ENCODE results near the gene COMMD2. TPM values are rescaled to one million over a fixed set of nuclear protein-coding genes. Genes with fewer than 3 reads are reported as not detected.

Gene COMMD2
- polyA plus RNA-seq, 3 donors = 15.1 to 74.4 (median 73.5) TPM

DNA sequence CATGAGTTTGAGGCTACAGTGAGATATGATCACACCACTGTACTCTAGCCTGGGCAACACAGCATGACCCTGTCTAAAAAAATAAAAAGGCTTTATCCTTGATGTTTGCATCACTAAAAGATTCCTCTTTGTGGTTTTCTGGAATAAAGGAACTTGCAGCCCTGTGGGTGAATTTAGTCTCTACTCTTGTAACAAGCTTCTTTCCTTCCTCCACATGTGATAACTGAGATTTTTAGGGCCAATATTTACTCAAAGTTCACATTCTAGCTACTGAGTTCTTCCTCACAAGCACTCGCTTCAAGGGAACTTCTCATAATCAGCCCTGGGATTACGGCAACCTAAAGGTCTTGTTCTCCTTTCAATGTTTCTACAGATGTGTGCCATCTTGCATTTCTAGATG is 24.6 kb downstream of the COMMD2 start:
- peaks cover 6% of the 10 kb centered on the region for H3K4me1 Mint-ChIP-seq
- no CpG with 5 or more reads among the region's 2 CpGs for WGBS (ENCODE audit: insufficient coverage)
- Histone ChIP-seq H3K36me3 (replicated peaks in 1 of 2; ENCODE audit: control insufficient read depth in 1 of 2, insufficient read depth in 2 of 2, low read length in 2 of 2) (no peaks in the 10 kb centered on the region), H3K27me3 (ENCODE audit: control insufficient read depth in 2 of 2, insufficient read depth in 2 of 2, low read length in 2 of 2) (peaks cover 4 to 5% of the 10 kb centered on the region in 2 donors), H3K9me3 (replicated peaks in 1 of 2; ENCODE audit: control insufficient read depth in 1 of 2, insufficient read depth in 1 of 2, low read length in 2 of 2) (no peaks in the 10 kb centered on the region), H3K79me2 (ENCODE audit: insufficient read depth, low read length) (no peaks in the 10 kb centered on the region), H3K4me1 (ENCODE audit: control insufficient read depth in 1 of 2, insufficient read depth in 2 of 2, low read length in 2 of 2) (no peaks in the 10 kb centered on the region), H3K9ac (ENCODE audit: insufficient read depth, low read length, poor library complexity, severe bottlenecking) (no peak overlapping the region), H3K27ac (ENCODE audit: low read depth in 1 of 2, low read length in 2 of 2) (no peak overlapping the region), H3K4me2 (replicated peaks; ENCODE audit: extremely low read depth, low read length, poor library complexity, severe bottlenecking) (no peak overlapping the region), H4K20me1 (ENCODE audit: insufficient read depth, low read length) (no peaks in the 10 kb centered on the region), H3K4me3 (replicated peaks in 1 of 3; ENCODE audit: low read depth in 2 of 3, low read length in 3 of 3) (no peak overlapping the region), H2AFZ (ENCODE audit: insufficient read depth, low read depth, low read length, poor library complexity, severe bottlenecking) (no peak overlapping the region)
- H3K36me3 Mint-ChIP-seq = no peaks in the 10 kb centered on the region
- no peak overlapping the region for H3K4me3 Mint-ChIP-seq
- intact Hi-C loops (cut with micrococcal nuclease) = no loop called here
- H3K27me3 Mint-ChIP-seq (ENCODE audit: low read depth in 3 of 3) = peaks cover 9 to 30% (median 10%) of the 10 kb centered on the region in 3 donors
- no peak overlapping the region for H3K27ac Mint-ChIP-seq
- no peak for DNase-seq
- TF ChIP-seq, protein P1, sequence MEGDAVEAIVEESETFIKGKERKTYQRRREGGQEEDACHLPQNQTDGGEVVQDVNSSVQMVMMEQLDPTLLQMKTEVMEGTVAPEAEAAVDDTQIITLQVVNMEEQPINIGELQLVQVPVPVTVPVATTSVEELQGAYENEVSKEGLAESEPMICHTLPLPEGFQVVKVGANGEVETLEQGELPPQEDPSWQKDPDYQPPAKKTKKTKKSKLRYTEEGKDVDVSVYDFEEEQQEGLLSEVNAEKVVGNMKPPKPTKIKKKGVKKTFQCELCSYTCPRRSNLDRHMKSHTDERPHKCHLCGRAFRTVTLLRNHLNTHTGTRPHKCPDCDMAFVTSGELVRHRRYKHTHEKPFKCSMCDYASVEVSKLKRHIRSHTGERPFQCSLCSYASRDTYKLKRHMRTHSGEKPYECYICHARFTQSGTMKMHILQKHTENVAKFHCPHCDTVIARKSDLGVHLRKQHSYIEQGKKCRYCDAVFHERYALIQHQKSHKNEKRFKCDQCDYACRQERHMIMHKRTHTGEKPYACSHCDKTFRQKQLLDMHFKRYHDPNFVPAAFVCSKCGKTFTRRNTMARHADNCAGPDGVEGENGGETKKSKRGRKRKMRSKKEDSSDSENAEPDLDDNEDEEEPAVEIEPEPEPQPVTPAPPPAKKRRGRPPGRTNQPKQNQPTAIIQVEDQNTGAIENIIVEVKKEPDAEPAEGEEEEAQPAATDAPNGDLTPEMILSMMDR (IDR thresholded peaks at IDR 0.05) = no peak
- peaks cover 0 to 6% (median 2%) of the 10 kb centered on the region in 7 donors for H3K9me3 Mint-ChIP-seq

DNA sequence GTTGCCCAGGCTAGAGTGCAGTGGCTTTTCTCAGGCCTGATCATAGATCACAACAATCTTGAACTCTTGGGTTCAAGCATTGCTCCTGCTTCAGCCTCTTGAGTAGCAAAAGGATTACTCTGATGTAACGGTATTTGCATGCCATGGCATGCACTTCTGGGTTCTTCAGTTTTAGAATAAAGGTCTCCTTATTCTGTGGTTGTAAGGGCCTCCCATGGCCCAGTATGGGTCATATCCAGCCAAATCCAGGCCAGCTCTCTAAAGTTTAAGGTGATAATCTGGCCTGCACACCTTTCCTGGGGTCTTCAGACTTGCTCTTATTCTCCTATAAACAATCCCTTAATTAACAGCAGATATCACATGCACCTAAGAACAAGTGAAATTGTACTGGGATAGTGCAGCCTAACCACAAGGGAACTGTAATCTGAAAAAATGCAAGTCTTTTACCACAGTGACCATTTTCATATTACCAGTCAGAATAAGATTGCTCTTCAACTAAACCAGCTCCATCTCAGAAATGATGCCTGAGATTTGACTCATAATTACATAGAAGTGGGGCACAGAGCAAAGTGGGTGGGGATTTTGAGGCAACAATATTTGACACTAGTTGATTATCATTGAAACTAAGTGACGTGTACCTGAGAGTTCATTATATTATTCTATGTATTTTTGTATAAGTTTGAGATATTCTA is 25.4 kb downstream of the COMMD2 start:
- Histone ChIP-seq H3K27ac (ENCODE audit: low read depth in 1 of 2, low read length in 2 of 2) (no peak overlapping the region), H3K4me2 (replicated peaks; ENCODE audit: extremely low read depth, low read length, poor library complexity, severe bottlenecking) (no peak overlapping the region), H3K27me3 (ENCODE audit: control insufficient read depth in 2 of 2, insufficient read depth in 2 of 2, low read length in 2 of 2) (peaks cover 4 to 5% of the 10 kb centered on the region in 2 donors), H3K36me3 (replicated peaks in 1 of 2; ENCODE audit: control insufficient read depth in 1 of 2, insufficient read depth in 2 of 2, low read length in 2 of 2) (no peaks in the 10 kb centered on the region), H3K4me1 (ENCODE audit: control insufficient read depth in 1 of 2, insufficient read depth in 2 of 2, low read length in 2 of 2) (no peaks in the 10 kb centered on the region), H3K9me3 (replicated peaks in 1 of 2; ENCODE audit: control insufficient read depth in 1 of 2, insufficient read depth in 1 of 2, low read length in 2 of 2) (no peaks in the 10 kb centered on the region), H3K4me3 (replicated peaks in 1 of 3; ENCODE audit: low read depth in 2 of 3, low read length in 3 of 3) (no peak overlapping the region), H3K79me2 (ENCODE audit: insufficient read depth, low read length) (no peaks in the 10 kb centered on the region), H3K9ac (ENCODE audit: insufficient read depth, low read length, poor library complexity, severe bottlenecking) (no peak overlapping the region), H2AFZ (ENCODE audit: insufficient read depth, low read depth, low read length, poor library complexity, severe bottlenecking) (no peak overlapping the region), H4K20me1 (ENCODE audit: insufficient read depth, low read length) (no peaks in the 10 kb centered on the region)
- Mint-ChIP-seq H3K27me3 (ENCODE audit: low read depth in 3 of 3) (peaks cover 11 to 34% (median 12%) of the 10 kb centered on the region in 3 donors), H3K9me3 (peaks cover 0 to 12% (median 7%) of the 10 kb centered on the region in 7 donors), H3K4me3 (no peak overlapping the region), H3K36me3 (no peaks in the 10 kb centered on the region), H3K4me1 (peaks cover 6% of the 10 kb centered on the region), H3K27ac (no peak overlapping the region)
- TF ChIP-seq, protein P1 (IDR thresholded peaks at IDR 0.05) = no peak
- WGBS (ENCODE audit: insufficient coverage) = 100% methylated on average over 1 of the region's 2 CpGs
- DNase-seq = no peak
- intact Hi-C loops (cut with micrococcal nuclease) = no loop called here

All from CD14-positive monocyte (primary cell).